Trophoblast cell (in vitro differentiated cells and primary cell): ENCODE results near the gene CES3.

ENCODE experiments used
- DNase-seq, 2 donors: peaks; one replicate each; pipeline ENCODE4 v3.0.0-alpha.2; 2016
- H2AFZ ChIP-seq: 2 replicates; pipeline ENCODE4 v1.6.1; 2013; ENCODE audit warnings: low read length, moderate library complexity, mild to moderate bottlenecking; ENCODE audit not compliant: insufficient read depth, poor library complexity
- H2AK5ac ChIP-seq: 2 replicates; pipeline ENCODE4 v1.6.1; 2013; ENCODE audit warnings: mild to moderate bottlenecking, low read length
- H2BK120ac ChIP-seq: 2 replicates; pipeline ENCODE4 v1.6.1; 2013; ENCODE audit warnings: low read length, mild to moderate bottlenecking, moderate library complexity; ENCODE audit not compliant: insufficient read depth, poor library complexity
- H2BK12ac ChIP-seq: 2 replicates; pipeline ENCODE4 v1.6.1; 2013; ENCODE audit warnings: mild to moderate bottlenecking, low read length, moderate library complexity
- H2BK5ac ChIP-seq: 2 replicates; pipeline ENCODE4 v1.6.1; 2013; ENCODE audit warnings: low read length, low read depth, moderate library complexity, mild to moderate bottlenecking; ENCODE audit not compliant: poor library complexity
- H3K14ac ChIP-seq: 2 replicates; pipeline ENCODE4 v1.6.1; 2013; ENCODE audit warnings: mild to moderate bottlenecking, low read length
- H3K18ac ChIP-seq: 2 replicates; pipeline ENCODE4 v1.6.1; 2013; ENCODE audit warnings: mild to moderate bottlenecking, low read length
- H3K23ac ChIP-seq: 2 replicates; pipeline ENCODE4 v1.6.1; 2013; ENCODE audit warnings: low read length
- H3K27ac ChIP-seq: 2 replicates; pipeline ENCODE4 v1.5.1; 2013; ENCODE audit warnings: low read depth, mild to moderate bottlenecking, inconsistent platforms, low read length, moderate library complexity
- H3K27me3 ChIP-seq: 2 replicates; pipeline ENCODE4 v1.6.1; 2013; ENCODE audit warnings: inconsistent platforms, mild to moderate bottlenecking, low read length, moderate library complexity; ENCODE audit not compliant: insufficient read depth
- H3K36me3 ChIP-seq, 2 experiments: 1 replicate in 1 of 2; 2 replicates in 1 of 2; pipeline ENCODE4 v1.6.1; 2013; ENCODE audit warnings: low read length in 2 of 2, mild to moderate bottlenecking in 2 of 2, moderate library complexity in 1 of 2; ENCODE audit not compliant: insufficient read depth in 2 of 2, control insufficient read depth in 1 of 2
- H3K4ac ChIP-seq: 2 replicates; pipeline ENCODE4 v1.6.1; 2013; ENCODE audit warnings: low read depth, mild to moderate bottlenecking, low read length, moderate library complexity
- H3K4me1 ChIP-seq, 2 experiments: 1 replicate in 1 of 2; 2 replicates in 1 of 2; pipeline ENCODE4 v1.6.1; 2013; ENCODE audit warnings: low read length in 2 of 2, mild to moderate bottlenecking in 2 of 2, moderate library complexity in 1 of 2; ENCODE audit not compliant: insufficient read depth in 2 of 2, control insufficient read depth in 1 of 2
- H3K4me2 ChIP-seq: 2 replicates; pipeline ENCODE4 v1.6.1; 2013; ENCODE audit warnings: inconsistent platforms, mild to moderate bottlenecking, low read length, moderate library complexity
- H3K4me3 ChIP-seq: 2 replicates; pipeline ENCODE4 v1.5.1; 2013; ENCODE audit warnings: mild to moderate bottlenecking, low read depth, low read length, inconsistent platforms
- H3K79me1 ChIP-seq: one replicate; pipeline ENCODE4 v1.6.1; 2013; ENCODE audit warnings: low read length
- H3K79me2 ChIP-seq: 2 replicates; pipeline ENCODE4 v1.6.1; 2013; ENCODE audit warnings: low read length, mild to moderate bottlenecking; ENCODE audit not compliant: control insufficient read depth, insufficient read depth, poor library complexity
- H3K9ac ChIP-seq: 2 replicates; pipeline ENCODE4 v1.6.1; 2013; ENCODE audit warnings: mild to moderate bottlenecking, low read length
- H3K9me3 ChIP-seq: 2 replicates; pipeline ENCODE4 v1.6.1; 2013; ENCODE audit warnings: low read depth, mild to moderate bottlenecking, control low read depth, inconsistent platforms, low read length; ENCODE audit not compliant: insufficient read depth
- H4K12ac ChIP-seq: 2 replicates; pipeline ENCODE4 v1.6.1; 2013; ENCODE audit warnings: low read depth, mild to moderate bottlenecking, low read length, moderate library complexity
- H4K8ac ChIP-seq: 2 replicates; pipeline ENCODE4 v1.6.1; 2013; ENCODE audit warnings: low read depth, mild to moderate bottlenecking, low read length, moderate library complexity
- H4K91ac ChIP-seq: one replicate; pipeline ENCODE4 v1.6.1; 2013; ENCODE audit warnings: low read depth, mild to moderate bottlenecking, low read length, moderate library complexity
- WGBS: extraction: QIAGEN DNeasy Blood & Tissue Kit; methylation state at CpG from one replicate; pipeline ENCODE4 v1.1.7; 2013; ENCODE audit warnings: missing lambda C conversion rate; ENCODE audit not compliant: insufficient read length, insufficient coverage; ENCODE audit errors: extremely low coverage; 5-methylcytosine and 5-hydroxymethylcytosine counted together

CES3 gene

DNA sequence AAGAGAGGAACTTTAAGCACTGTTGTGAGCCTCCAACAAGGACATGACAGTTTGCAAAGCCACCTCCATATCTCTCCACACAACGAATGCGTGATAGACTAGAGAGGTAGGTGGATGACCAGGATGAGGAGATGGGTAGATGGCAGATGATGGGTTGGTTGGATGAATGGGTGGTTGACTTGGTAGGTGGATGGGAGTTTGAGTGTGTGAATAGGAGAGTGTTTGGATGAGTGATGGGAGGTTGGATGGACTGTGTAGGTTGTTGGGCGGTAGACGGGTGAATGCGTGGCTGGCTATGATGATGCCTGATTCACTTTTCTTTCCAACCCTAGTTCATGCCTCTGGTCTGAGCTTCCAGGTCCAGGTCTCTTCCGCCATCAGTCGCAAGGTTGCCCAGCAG is 46.5 kb upstream of the CES3 start:
- H2BK5ac ChIP-seq = no peak overlapping the region
- no peak overlapping the region for H3K23ac ChIP-seq
- no peak overlapping the region for H3K4me3 ChIP-seq
- H2BK12ac ChIP-seq = no peak overlapping the region
- H3K9me3 ChIP-seq = no peaks in the 10 kb centered on the region
- no peak overlapping the region for H3K14ac ChIP-seq
- H2BK120ac ChIP-seq = no peak overlapping the region
- no peak overlapping the region for H3K4ac ChIP-seq
- no peaks in the 10 kb centered on the region for H3K36me3 ChIP-seq
- H4K91ac ChIP-seq = no peak overlapping the region
- H2AK5ac ChIP-seq = no peak overlapping the region
- 100% methylated on average over 1 of the region's 7 CpGs for WGBS
- DNase-seq = no peak
- H3K18ac ChIP-seq = no peak overlapping the region
- no peaks in the 10 kb centered on the region for H3K27me3 ChIP-seq
- no peaks in the 10 kb centered on the region for H3K79me1 ChIP-seq
- H3K79me2 ChIP-seq = no peaks in the 10 kb centered on the region
- H3K4me1 ChIP-seq = no peaks in the 10 kb centered on the region
- H3K4me2 ChIP-seq = no peak overlapping the region
- H4K8ac ChIP-seq = no peak overlapping the region
- no peak overlapping the region for H2AFZ ChIP-seq
- no peak overlapping the region for H3K9ac ChIP-seq
- H4K12ac ChIP-seq = no peak overlapping the region
- H3K27ac ChIP-seq = no peak overlapping the region

DNA sequence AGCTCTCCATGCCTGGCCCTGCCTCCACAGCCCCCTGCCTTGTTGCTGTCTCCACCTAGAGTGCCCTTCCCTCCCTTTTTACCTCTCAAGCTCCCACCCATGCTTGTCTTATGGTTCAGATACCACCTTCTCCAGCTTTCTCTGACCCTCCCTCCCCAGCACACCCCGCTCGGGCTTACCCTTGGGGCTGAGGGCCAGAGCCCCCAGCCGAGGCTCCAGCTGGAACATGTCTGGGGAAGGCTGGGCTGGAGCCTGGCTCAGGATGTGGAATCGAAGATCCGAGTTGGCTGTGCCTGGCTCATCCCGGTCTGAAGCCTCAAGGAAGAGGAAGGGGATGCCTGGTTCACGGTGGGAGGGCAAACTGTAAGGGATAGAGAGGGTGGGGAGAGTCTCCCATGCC is 46.0 kb upstream of the CES3 start:
- no peak overlapping the region for H3K14ac ChIP-seq
- no CpG with 5 or more reads among the region's 7 CpGs for WGBS
- H3K4me1 ChIP-seq = no peaks in the 10 kb centered on the region
- no peak overlapping the region for H4K12ac ChIP-seq
- no peak overlapping the region for H3K18ac ChIP-seq
- H2AK5ac ChIP-seq = no peak overlapping the region
- no peak for DNase-seq
- no peak overlapping the region for H4K91ac ChIP-seq
- no peak overlapping the region for H3K4ac ChIP-seq
- H3K79me2 ChIP-seq = no peaks in the 10 kb centered on the region
- H2BK5ac ChIP-seq = no peak overlapping the region
- H2BK120ac ChIP-seq = no peak overlapping the region
- H3K79me1 ChIP-seq = no peaks in the 10 kb centered on the region
- H2BK12ac ChIP-seq = no peak overlapping the region
- H3K9ac ChIP-seq = no peak overlapping the region
- H4K8ac ChIP-seq = no peak overlapping the region
- H3K27ac ChIP-seq = no peak overlapping the region
- no peaks in the 10 kb centered on the region for H3K27me3 ChIP-seq
- no peak overlapping the region for H2AFZ ChIP-seq
- H3K9me3 ChIP-seq = no peaks in the 10 kb centered on the region
- no peak overlapping the region for H3K23ac ChIP-seq
- no peak overlapping the region for H3K4me2 ChIP-seq
- no peaks in the 10 kb centered on the region for H3K36me3 ChIP-seq
- H3K4me3 ChIP-seq = no peak overlapping the region

DNA sequence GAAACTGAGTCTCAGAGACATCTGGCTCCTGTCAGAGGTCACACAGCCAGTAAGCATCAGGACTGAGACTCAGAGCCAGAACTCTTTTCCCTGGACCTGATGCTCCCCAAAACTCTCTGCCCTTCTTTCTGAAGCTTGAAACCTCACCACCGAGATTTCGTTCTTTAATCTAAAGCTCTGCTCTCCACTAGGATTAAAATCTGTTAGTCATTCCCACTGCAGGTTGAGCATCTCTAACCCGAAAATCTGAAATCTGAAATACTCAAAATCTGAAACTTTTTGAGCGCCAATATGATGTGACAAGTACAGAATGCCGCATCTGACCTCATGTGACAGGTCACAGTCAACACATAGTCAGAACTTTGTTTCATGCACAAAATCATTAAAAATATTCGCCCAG is 44.5 kb upstream of the CES3 start:
- Histone ChIP-seq H2BK5ac (no peak overlapping the region), H3K36me3 (no peaks in the 10 kb centered on the region), H3K9ac (no peak overlapping the region), H3K9me3 (no peaks in the 10 kb centered on the region), H3K14ac (no peak overlapping the region), H3K27ac (no peak overlapping the region), H2AFZ (no peak overlapping the region), H4K12ac (no peak overlapping the region), H2AK5ac (no peak overlapping the region), H4K91ac (no peak overlapping the region), H2BK12ac (no peak overlapping the region), H4K8ac (no peak overlapping the region), H3K4ac (no peak overlapping the region), H3K4me3 (no peak overlapping the region), H3K23ac (no peak overlapping the region), H3K79me1 (no peaks in the 10 kb centered on the region), H2BK120ac (no peak overlapping the region), H3K4me2 (no peak overlapping the region), H3K27me3 (no peaks in the 10 kb centered on the region), H3K4me1 (no peaks in the 10 kb centered on the region), H3K79me2 (no peaks in the 10 kb centered on the region), H3K18ac (no peak overlapping the region)
- DNase-seq = no peak
- no CpG with 5 or more reads among the region's 6 CpGs for WGBS

DNA sequence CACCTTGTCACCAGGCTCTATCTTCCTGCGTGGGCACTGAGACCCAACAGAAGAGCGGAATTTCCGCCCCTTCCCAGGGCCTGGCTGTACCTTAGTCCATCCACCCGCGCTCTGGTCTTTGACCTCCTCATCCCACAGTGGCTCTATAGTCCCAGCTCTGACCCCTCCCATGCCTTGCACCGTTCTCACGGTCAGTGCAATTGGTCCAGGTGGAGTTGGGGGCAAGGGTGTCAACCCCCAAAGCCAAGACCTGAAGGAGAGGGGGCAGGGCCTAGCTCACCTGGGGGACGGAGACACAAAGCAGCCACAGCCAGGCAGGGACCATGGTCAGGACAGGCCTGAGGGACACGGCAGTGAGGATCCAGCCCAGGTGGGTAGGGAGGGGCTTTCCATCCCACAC is 43.3 kb upstream of the CES3 start:
- Histone ChIP-seq H3K18ac (no peak overlapping the region), H4K12ac (no peak overlapping the region), H3K14ac (no peak overlapping the region), H3K4me2 (no peak overlapping the region), H2AFZ (no peak overlapping the region), H2BK120ac (no peak overlapping the region), H3K23ac (no peak overlapping the region), H3K27ac (no peak overlapping the region), H4K91ac (no peak overlapping the region), H3K79me2 (no peaks in the 10 kb centered on the region), H2BK12ac (no peak overlapping the region), H2AK5ac (no peak overlapping the region), H3K9ac (no peak overlapping the region), H3K4me3 (no peak overlapping the region), H3K79me1 (no peaks in the 10 kb centered on the region), H3K36me3 (no peaks in the 10 kb centered on the region), H4K8ac (no peak overlapping the region), H3K4me1 (no peaks in the 10 kb centered on the region), H2BK5ac (no peak overlapping the region), H3K9me3 (no peaks in the 10 kb centered on the region), H3K27me3 (no peaks in the 10 kb centered on the region), H3K4ac (no peak overlapping the region)
- no CpG with 5 or more reads among the region's 9 CpGs for whole genome bisulfite sequencing
- no peak for DNase-seq
